GM19395 (cell line): Measurements from ENCODE around the gene RAB6B.
A peak's percentile ranks its signal among the peaks of the same experiment; 100 is the strongest.

Experiments used
- ATAC-seq: cut with Tn5 transposase; IDR thresholded peaks from one replicate; pipeline ENCODE4 v1.9.1; 2021; ENCODE audit warnings: mild to moderate bottlenecking, moderate library complexity; ENCODE audit not compliant: unreplicated experiment

The RAB6B gene

GRCh38 chr3:133931084-133931483 lies 35.4 kb upstream of the RAB6B start:
- ATAC-seq: no peak

GRCh38 chr3:133930341-133930933 lies 34.8 kb upstream of the RAB6B start:
- no peak for ATAC-seq

- no peak for ATAC-seq
Measured at GRCh38 chr3:133928903-133929607, 33.4 kb upstream of the RAB6B start.

- ATAC-seq: peak; percentile 44
Measured at GRCh38 chr3:133928136-133928893, 32.6 kb upstream of the RAB6B start.

GRCh38 chr3:133927540-133928066 lies 31.9 kb upstream of the RAB6B start:
- no peak for ATAC-seq

GRCh38 chr3:133926736-133927539 lies 31.3 kb upstream of the RAB6B start:
- no peak for ATAC-seq

GRCh38 chr3:133925960-133926735 lies 30.5 kb upstream of the RAB6B start:
- no peak for ATAC-seq

GRCh38 chr3:133924041-133924440 lies 28.4 kb upstream of the RAB6B start:
- no peak for ATAC-seq

GRCh38 chr3:133921592-133921991 lies 25.9 kb upstream of the RAB6B start:
- ATAC-seq: no peak

GRCh38 chr3:133917144-133917543 lies 21.5 kb upstream of the RAB6B start:
- no peak for ATAC-seq

- no peak for ATAC-seq
Measured at GRCh38 chr3:133915685-133916658, 20.3 kb upstream of the RAB6B start.

GRCh38 chr3:133914839-133915600 lies 19.3 kb upstream of the RAB6B start:
- ATAC-seq: no peak

- no peak for ATAC-seq
Measured at GRCh38 chr3:133910422-133910821, 14.7 kb upstream of the RAB6B start.

GRCh38 chr3:133905376-133905775 lies 9.7 kb upstream of the RAB6B start:
- ATAC-seq: no peak

- no peak for ATAC-seq
Measured at GRCh38 chr3:133901847-133902246, 6.2 kb upstream of the RAB6B start.

- no peak for ATAC-seq
Measured at GRCh38 chr3:133901083-133901482, 5.4 kb upstream of the RAB6B start.

- no peak for ATAC-seq
Measured at GRCh38 chr3:133899311-133899710, 3.6 kb upstream of the RAB6B start.

- ATAC-seq: no peak
Measured at GRCh38 chr3:133897547-133897946, 1.9 kb upstream of the RAB6B start.
